Glutamatergic neuron (in vitro differentiated cells): ENCODE results near the gene COL6A1. TPM values are rescaled to one million over a fixed set of nuclear protein-coding genes. Genes with fewer than 3 reads are reported as not detected.
"Not testable (repeated sequence)": the region's sequence is repeated elsewhere in the genome, so short reads cannot be mapped to it uniquely, and the experiment has no call there.

Source experiments
- DNase-seq: peaks from one replicate; pipeline ENCODE4 v3.0.0; 2022
- H3K27ac Mint-ChIP-seq: one replicate; pipeline ENCODE4 v1.8.0; 2020; ENCODE audit warnings: mild to moderate bottlenecking, mixed read lengths, inconsistent platforms; ENCODE audit not compliant: unreplicated experiment
- H3K27me3 Mint-ChIP-seq: one replicate; pipeline ENCODE4 v1.8.0; 2020; ENCODE audit warnings: mild to moderate bottlenecking, moderate library complexity, mixed read lengths, inconsistent platforms; ENCODE audit not compliant: unreplicated experiment
- H3K36me3 Mint-ChIP-seq: one replicate; pipeline ENCODE4 v1.8.0; 2020; ENCODE audit warnings: mild to moderate bottlenecking, mixed read lengths, inconsistent platforms; ENCODE audit not compliant: unreplicated experiment
- H3K4me1 Mint-ChIP-seq: one replicate; pipeline ENCODE4 v1.8.0; 2020; ENCODE audit warnings: mild to moderate bottlenecking, low read depth, mixed read lengths, inconsistent platforms; ENCODE audit not compliant: unreplicated experiment
- H3K4me3 Mint-ChIP-seq: one replicate; pipeline ENCODE4 v1.8.0; 2020; ENCODE audit warnings: mild to moderate bottlenecking, mixed read lengths, inconsistent platforms; ENCODE audit not compliant: unreplicated experiment
- H3K9me3 Mint-ChIP-seq: one replicate; pipeline ENCODE4 v1.8.0; 2020; ENCODE audit warnings: mild to moderate bottlenecking, moderate library complexity, mixed read lengths, inconsistent platforms; ENCODE audit not compliant: unreplicated experiment
- total RNA-seq: library from RNA; stranded (reverse); fragmentation: NEBNext Ultra II Directional; extraction: Animal tissue kit (Norgen Biotek cat#: 25700); gene quantifications from one replicate; pipeline ENCODE4 v1.2.1, GENCODE V29; 2021; ENCODE audit not compliant: unreplicated experiment
- TF ChIP-seq, protein P1 (sequence below): fragments of 200-600 bp; sonication (generic); IDR thresholded peaks from one replicate; pipeline ENCODE4 v1.5.0; 2021; ENCODE audit not compliant: partially characterized antibody, unreplicated experiment

COL6A1 gene
- total RNA-seq, 1 donor from 2014 or later, result 407 TPM

- no peaks in the 10 kb centered on the region for H3K36me3 Mint-ChIP-seq
- DNase-seq, result no peak
- TF ChIP-seq, protein P1, sequence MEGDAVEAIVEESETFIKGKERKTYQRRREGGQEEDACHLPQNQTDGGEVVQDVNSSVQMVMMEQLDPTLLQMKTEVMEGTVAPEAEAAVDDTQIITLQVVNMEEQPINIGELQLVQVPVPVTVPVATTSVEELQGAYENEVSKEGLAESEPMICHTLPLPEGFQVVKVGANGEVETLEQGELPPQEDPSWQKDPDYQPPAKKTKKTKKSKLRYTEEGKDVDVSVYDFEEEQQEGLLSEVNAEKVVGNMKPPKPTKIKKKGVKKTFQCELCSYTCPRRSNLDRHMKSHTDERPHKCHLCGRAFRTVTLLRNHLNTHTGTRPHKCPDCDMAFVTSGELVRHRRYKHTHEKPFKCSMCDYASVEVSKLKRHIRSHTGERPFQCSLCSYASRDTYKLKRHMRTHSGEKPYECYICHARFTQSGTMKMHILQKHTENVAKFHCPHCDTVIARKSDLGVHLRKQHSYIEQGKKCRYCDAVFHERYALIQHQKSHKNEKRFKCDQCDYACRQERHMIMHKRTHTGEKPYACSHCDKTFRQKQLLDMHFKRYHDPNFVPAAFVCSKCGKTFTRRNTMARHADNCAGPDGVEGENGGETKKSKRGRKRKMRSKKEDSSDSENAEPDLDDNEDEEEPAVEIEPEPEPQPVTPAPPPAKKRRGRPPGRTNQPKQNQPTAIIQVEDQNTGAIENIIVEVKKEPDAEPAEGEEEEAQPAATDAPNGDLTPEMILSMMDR, result no peak
- H3K27me3 Mint-ChIP-seq, result no peaks in the 10 kb centered on the region
- peaks cover 2% of the 10 kb centered on the region for H3K9me3 Mint-ChIP-seq
- H3K4me1 Mint-ChIP-seq, result peaks cover 13% of the 10 kb centered on the region
- no peak overlapping the region for H3K27ac Mint-ChIP-seq
- no peak overlapping the region for H3K4me3 Mint-ChIP-seq
Observed at GRCh38 chr21:45972716-45973474, 8.7 kb upstream of the COL6A1 start.

GRCh38 chr21:45973475-45974072 lies 8.0 kb upstream of the COL6A1 start:
- DNase-seq, result peak; percentile 88
- H3K36me3 Mint-ChIP-seq, result no peaks in the 10 kb centered on the region
- TF ChIP-seq, protein P1, result peak; percentile 59
- peak overlapping the region; percentile 91 for H3K27ac Mint-ChIP-seq
- no peaks in the 10 kb centered on the region for H3K27me3 Mint-ChIP-seq
- H3K4me3 Mint-ChIP-seq, result peak overlapping the region; percentile 79
- peaks cover 2% of the 10 kb centered on the region for H3K9me3 Mint-ChIP-seq
- peaks cover 15% of the 10 kb centered on the region for H3K4me1 Mint-ChIP-seq

DNA sequence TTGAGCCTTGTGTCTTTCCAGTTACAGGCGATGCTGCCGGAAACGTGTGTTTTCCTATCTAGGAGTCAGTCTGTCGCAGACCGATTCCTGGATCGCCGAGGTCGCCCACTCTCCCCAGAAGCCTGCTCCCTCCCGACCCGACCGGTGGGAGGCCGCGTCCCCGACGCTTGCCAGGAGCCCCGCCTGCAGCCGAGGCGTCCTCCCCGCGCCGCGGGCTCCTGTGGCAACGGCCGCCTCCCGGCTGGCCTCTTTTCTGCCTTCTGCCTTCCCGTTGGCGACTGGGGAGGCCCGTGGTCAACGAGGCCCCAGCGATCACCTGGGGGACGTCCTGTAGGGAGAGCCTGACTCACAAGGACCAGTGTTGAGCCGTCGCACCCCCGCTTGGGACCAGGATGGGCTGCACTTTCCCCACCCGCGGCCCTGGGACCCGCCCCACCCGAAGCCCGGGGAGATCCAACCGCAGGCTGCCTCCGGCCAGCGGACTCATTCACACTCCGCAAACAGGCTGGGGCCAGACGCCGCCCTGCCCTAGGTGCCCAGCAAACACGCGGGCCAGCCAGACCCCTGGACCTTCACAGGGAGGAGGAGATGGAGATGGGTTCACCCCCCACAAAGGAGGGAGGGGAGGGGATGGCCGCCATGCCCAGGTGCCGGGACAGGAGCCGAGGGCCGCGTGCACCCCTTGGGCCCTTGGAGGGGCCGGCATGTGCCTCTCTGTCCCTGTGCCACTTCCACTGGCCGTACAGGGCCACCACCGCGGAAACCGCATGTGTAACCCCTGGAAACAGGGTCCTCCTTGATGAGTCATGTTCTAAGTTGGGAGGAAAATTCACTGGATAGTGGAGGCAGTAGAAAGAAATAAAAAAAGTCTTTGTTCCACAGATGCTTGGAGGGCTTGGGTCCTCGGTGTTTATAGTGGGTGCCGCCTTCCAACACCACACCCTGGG lies 7.2 kb upstream of the COL6A1 start:
- Mint-ChIP-seq H3K4me3 (peak overlapping the region; percentile 79), H3K36me3 (no peaks in the 10 kb centered on the region), H3K27ac (peak overlapping the region; percentile 82), H3K4me1 (peaks cover 15% of the 10 kb centered on the region), H3K9me3 (peaks cover 2% of the 10 kb centered on the region), H3K27me3 (no peaks in the 10 kb centered on the region)
- TF ChIP-seq, protein P1, result no peak
- DNase-seq, result peak; percentile 50

DNA sequence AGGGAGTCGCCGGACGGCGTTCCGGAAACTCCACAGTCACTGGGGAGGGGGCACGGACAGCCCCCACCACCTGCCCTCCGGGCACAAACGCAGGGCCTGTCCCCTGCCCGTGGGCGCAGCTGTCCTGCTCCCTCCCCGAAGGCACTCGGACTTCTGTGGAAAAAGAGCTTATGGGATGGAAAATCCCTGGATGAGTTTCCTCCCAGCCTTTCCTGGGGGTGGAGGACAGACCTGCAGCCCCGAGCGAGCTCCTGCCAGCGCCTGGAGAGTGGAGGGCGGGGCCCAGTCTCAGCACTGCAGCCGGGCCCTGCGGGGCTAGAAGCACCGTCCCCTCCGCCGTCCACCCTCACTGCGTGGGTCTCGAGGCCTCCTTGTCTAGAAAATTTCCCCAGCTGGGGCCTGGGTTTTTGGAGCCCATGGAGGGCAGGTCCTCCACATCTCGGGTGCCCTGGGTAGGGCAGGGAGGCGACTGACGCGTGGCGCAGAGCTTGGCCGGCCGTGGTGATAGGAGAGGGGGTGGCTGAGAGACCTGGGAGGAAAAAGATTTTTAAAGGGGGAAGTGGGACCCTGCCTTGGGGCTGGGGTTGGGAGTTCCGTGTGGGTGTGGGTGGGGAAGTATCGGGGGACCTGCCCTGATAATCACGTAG lies 6.4 kb upstream of the COL6A1 start:
- Mint-ChIP-seq H3K27me3 (no peaks in the 10 kb centered on the region), H3K27ac (peak overlapping the region; percentile 28), H3K9me3 (peaks cover 2% of the 10 kb centered on the region), H3K4me3 (peak overlapping the region; percentile 67), H3K4me1 (peaks cover 11% of the 10 kb centered on the region), H3K36me3 (no peaks in the 10 kb centered on the region)
- TF ChIP-seq, protein P1, result no peak
- DNase-seq, result no peak

DNA sequence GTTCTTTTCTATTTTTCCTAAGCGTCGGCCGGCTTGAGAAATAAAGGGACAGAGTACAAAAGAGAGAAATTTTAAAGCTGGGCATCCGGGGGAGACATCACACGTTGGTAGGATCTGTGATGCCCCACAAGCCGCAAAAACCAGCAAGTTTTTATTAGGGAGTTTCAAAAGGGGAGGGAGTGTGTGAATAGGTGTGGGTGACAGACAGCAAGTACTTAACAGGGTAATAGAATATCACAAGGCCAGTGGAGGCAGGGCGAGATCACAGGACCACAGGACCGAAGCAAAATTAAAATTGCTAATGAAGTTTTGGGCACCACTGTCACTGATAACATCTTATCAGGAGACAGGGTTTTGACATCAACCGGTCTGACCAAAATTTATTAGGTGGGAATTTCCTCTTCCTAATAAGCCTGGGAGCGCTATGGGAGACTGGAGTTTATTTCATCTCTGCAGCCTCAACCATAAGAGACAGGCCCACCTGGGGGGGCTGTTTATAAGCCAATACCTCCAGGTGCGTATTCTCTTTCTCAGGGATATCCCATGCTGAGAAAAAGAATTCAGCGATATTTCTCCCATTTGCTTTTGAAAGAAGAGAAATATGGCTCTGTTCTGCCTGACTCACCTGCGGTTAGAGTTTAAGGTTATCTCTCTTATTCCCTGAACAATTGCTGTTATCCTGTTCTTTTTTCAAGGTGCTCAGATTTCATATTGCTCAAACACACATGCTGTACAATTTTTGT lies 5.7 kb upstream of the COL6A1 start:
- peak overlapping the region; percentile 28 for H3K27ac Mint-ChIP-seq
- H3K9me3 Mint-ChIP-seq, H3K27me3 Mint-ChIP-seq: not testable (repeated sequence)

More for the DNA sequence above, 5.7 kb upstream of the COL6A1 start:
- H3K36me3 Mint-ChIP-seq, DNase-seq: not testable (repeated sequence)
- Mint-ChIP-seq H3K4me1 (peaks cover 11% of the 10 kb centered on the region), H3K4me3 (peak overlapping the region; percentile 67)
